GM10248 (cell line): Measurements from ENCODE around the gene KIAA1210.

Experiments
- CTCF ChIA-PET: fragments of 300-600 bp; sonication (Branson Sonifier 250); formaldehyde crosslinking; extraction: SDS; loops from one replicate; lab custom pipeline; 2021; ENCODE audit warnings: antibody characterized with exemption; lab: Yijun Ruan, JAX
- POLR2A ChIA-PET: fragments of 350-650 bp; sonication (Branson Sonifier 250); formaldehyde crosslinking; extraction: SDS; loops from one replicate; lab custom pipeline; 2020; ENCODE audit warnings: antibody characterized with exemption; lab: Yijun Ruan, JAX
- DNase-seq: peaks from one replicate; pipeline ENCODE4 v3.0.0; 2012; ENCODE audit errors: extremely low spot score
- CTCF ChIP-seq: IDR thresholded peaks from 2 replicates; pipeline ENCODE4 v1.5.1; 2012; ENCODE audit warnings: mild to moderate bottlenecking, low read depth; ENCODE audit errors: extremely low read depth, missing control alignments, control extremely low read depth

KIAA1210 gene

DNA sequence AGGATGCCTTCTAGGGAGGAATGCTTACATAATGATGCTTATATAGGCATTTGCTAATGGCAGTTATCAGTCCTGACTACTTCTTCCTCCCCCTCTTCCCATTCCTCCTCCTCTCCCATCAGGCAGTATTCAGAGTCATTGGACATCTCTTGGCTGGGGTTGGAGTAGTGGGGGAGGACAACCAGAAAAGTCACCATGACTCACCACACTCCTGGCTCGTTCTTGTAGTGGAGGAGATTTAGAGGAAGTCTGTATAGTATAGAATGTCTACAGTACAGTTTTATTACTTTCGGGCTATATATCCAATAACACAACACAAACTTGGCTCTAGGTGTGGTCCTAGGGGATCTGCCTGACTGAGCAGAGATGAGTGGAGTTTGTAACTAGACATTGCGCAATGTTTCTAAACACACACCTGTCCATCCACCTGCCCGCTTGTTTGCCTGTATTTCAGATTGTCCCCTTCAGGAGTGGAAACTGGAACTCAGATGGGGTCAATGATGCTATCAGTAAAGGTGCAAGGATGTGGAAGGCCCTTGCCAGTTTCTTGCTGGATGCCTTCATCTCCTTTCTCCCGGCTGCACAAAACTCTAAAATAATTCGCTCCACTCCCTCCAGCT, 27.9 kb upstream of the KIAA1210 start:
- CTCF ChIA-PET, result no interaction called here
- TF ChIP-seq CTCF, result no peak
- DNase-seq, result no peak
- POLR2A ChIA-PET, result no interaction called here

DNA sequence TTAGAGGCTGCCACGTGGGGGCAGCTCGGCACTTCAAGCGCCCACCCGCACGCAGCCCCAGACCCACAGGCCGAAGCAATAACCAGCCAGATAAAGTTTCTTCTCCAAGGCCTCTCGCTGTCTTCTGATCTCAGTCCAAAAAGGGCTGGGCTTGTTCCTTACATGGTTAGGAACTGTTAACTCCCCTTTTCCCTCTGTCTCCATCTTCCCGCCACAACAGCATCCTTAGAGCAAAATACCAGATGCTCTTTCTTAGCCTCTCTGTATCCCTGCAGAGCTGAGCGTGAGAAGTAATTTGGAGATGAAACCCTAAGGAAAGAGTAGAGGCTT, 23.4 kb upstream of the KIAA1210 start:
- ChIA-PET POLR2A (no interaction called here), CTCF (no interaction called here)
- no peak for TF ChIP-seq CTCF
- DNase-seq, result no peak

DNA sequence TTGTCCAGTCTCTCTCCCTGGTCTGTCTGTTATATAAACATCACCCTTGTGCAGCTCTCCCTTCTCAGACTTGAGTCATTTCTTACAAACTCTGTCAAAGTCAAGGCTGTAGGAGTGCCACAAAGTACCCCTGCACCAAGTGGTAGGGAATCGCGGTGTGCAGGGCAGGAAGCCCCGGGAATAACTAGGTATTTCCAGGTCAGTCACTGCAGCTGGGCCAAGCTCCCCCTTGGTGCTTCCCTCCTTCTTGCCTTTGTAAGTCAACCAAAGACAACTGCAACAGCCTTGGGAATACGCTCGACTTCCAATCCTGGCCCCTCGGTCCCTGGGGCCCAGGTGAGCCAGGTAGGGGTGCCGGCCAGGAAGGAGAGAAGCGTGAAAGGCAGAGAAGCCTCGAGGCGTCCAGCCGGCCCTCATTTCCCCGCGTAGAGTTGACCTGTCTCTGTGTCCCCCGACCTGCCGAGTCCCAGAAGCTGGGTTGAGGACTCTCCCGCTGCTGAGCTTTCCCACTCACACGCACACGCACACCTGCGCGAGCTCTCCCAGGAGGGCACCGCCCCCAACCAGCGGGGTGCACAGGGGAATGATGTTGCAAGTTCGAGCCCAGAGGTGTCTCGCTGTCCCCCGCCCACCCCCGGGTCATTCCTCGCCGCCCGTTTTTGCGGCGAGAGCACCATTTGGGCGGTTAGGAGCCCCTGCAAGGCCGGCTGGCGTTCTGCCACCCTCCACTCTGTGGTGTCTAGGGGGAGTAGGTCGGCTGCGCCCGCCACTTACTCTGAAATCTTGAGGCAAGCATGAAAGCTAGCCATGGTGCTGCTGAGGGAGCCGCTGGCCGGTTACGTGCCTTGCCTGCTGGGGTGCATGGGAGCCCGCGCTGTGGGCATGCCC, 22.8 kb upstream of the KIAA1210 start:
- CTCF ChIA-PET, result interaction anchor here (1.2 kb wide), 1 partner anchor 14 kb away, joined by 3 read pairs; no protein-coding TSS in a partner anchor
- POLR2A ChIA-PET, result no interaction called here
- DNase-seq, result no peak
- TF ChIP-seq CTCF, result no peak

DNA sequence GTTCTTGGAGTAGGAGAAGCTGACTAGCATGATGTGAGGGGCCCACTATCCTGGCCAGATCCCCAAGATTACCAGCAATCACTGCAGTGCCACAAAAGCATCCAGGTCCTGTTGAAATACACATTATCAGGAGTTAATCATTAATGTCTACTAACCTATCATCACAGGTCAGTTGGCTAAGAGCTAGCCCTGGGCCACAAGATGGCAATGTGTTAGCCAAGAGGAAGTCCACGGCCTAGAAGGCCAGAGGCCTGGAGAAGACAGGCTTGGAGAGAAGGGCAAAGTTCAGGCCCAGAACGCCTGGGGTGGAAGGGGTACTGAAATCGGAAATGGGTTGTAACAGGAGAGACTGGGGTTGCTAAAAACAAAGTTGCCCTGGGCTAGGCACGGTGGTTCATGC, 19.9 kb upstream of the KIAA1210 start:
- no peak for TF ChIP-seq CTCF
- POLR2A ChIA-PET, result no interaction called here
- CTCF ChIA-PET, result interaction anchor here (0.6 kb wide), 1 partner anchor 683 kb away, joined by 3 read pairs; no protein-coding TSS in a partner anchor
- DNase-seq, result no peak

- ChIA-PET CTCF (no interaction called here), POLR2A (no interaction called here)
- TF ChIP-seq CTCF, result no peak
- no peak for DNase-seq
Observed at GRCh38 chrX:119145241-119145653, 17.6 kb upstream of the KIAA1210 start.

DNA sequence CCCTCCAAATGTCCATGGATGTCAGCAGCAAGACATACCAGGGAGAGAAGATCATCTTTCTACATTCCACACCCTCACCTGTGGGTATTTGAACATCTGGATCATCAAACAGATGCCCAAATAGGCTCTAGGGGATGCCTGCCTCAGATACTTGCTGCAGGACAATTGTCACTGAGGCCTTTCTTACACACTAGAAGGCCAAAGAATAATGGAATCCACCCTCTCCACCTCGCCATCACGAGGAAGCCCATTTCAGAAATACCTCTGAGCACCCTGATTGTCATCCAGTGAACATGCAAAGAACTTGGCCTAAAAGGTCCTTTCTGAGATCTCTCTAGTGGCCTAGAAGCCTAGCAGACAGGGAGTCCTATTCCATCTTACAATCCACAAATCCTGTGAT, 6.9 kb upstream of the KIAA1210 start:
- ChIA-PET CTCF (no interaction called here), POLR2A (no interaction called here)
- TF ChIP-seq CTCF, result no peak
- DNase-seq, result no peak
